ENCODE results near the gene CACNB2.

Gene CACNB2

DNA sequence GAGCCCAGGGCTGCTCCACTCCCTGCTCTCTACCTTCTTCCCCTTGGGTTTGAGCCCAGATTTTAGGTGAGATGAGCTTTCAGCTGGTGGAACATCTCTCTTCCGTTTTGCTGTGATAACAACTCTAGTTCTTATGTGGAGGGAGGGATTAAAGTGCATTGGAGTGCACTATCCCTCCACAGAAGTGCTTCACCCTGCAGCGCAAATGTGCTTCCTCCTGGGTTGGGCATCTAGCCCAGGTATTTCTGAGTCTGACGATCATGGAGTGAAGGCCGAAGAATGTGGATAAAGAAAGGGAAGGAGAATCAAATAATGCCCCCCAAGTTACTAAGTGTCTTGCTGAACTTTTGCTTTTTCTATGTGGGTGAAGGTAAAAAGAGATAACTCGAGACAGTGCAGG, 157.4 kb downstream of the CACNB2 start:
- DNase-seq: no peak

DNA sequence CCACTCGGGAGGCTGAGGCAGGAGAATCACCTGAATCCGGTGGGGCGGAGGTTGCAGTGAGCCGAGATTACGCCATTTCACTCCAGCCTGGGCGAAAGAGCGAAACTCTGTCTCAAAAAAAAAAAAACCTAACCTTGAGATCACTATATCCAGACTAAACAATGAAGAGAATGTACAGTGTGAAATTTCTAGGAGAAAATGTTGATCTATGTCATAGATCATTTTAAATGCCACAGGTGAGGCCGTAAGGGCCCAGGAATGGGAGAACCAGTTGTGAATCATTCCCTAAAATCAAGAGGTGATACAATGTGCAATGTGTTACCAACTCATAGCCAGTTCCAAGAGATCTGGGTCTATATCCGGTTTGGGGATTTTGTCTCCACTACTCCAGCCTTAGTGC, 158.0 kb downstream of the CACNB2 start:
- no peak for DNase-seq

DNA sequence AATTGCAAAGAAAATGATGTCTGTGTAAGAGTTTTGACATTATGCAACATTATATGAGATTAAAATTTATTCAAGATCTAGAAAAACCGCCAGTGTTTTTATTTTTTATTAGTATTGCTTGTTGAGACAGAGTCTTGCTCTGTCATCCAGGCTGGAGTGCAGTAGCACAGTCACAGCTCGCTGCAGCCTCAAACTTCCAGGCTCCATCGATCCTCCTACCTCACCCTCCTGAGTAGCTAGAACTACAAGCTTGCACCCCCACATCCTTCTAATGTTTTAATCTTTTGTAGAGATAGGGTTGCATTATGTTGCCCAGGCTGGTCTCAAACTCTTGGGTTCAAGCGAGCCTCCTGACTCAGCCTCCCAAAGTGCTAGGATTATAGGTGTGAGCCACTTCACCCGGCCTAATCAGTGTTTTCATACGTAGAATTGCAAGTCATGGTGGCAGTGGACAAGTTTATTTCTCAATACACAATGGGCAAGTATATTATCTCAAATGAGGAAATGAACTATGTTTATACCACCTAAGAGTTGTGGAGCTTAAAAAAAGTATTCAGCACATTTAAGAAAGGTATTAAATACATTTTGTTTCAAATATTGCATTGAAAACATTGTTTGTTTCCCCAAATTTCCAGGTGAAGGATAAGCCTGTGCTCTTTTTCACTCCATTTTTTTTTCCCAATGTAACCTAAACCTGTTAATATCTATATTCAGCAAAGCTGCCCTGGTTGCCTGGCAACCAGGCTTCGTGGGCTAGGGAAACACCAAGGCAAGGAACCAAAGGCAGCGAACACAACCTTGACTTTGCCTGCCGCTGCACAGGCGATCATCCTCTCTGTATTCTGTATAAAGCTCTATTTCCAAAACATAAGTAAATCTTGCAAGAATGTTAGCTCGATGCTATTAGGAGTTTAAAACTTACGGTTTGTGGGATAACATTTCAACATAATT, 163.9 kb downstream of the CACNB2 start:
- no peak for DNase-seq

DNA sequence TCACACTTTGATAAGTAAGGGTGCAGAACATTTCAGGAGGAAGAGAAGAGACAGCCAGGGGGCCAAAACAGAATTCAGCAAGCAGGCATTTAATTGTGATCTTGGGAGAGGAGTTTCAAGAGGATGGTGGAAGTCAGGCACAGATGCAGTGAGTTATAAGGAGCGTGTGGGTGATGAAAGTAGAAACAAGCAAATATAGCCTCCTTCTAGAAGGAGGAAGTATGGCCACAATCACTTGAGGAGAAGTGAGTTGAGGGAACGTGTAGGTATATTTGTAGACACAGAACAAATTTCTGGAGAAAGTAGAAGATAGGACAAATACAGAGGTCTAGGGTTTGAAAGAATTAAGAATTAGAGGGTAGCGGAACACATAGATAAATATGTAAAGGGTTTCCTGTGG, 165.8 kb downstream of the CACNB2 start:
- no peak for DNase-seq

DNA sequence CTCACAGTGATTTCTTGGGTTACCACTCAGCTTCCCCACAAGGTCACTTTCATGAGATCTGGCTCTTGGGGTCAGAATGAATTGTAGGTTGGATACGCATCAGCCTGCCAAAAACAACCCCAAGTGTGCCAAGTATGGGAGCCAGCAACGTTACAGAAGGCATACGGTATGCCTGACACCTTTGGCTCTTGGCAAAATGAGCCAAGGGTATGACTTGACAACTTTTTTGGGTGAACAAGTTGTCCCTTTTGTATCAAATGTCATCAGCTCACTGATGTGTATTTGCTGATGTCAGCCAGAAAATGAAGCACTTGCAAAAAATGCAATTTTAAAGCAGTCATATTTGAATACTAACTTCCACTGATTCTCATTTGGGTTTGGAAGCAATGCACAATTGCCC, 168.4 kb downstream of the CACNB2 start:
- DNase-seq: no peak

DNA sequence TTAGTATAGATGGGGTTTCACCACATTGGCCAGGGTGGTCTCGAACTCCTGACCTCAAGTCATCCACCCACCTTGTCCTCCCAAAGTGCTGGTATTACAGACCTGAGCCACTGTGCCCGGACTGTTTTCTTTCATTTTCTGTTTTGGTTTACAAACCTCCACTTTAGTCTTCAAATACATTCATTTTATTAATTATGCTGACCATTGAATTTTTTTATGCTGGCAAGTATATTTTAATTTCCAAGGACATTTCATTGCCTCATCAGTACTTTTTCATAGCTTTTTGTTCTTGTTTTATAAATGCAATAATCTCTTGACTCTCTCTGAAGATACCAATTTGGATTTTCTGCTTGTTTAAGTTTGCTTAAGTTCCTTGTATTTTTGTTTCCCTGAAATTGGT, 170.5 kb downstream of the CACNB2 start:
- no peak for DNase-seq

DNA sequence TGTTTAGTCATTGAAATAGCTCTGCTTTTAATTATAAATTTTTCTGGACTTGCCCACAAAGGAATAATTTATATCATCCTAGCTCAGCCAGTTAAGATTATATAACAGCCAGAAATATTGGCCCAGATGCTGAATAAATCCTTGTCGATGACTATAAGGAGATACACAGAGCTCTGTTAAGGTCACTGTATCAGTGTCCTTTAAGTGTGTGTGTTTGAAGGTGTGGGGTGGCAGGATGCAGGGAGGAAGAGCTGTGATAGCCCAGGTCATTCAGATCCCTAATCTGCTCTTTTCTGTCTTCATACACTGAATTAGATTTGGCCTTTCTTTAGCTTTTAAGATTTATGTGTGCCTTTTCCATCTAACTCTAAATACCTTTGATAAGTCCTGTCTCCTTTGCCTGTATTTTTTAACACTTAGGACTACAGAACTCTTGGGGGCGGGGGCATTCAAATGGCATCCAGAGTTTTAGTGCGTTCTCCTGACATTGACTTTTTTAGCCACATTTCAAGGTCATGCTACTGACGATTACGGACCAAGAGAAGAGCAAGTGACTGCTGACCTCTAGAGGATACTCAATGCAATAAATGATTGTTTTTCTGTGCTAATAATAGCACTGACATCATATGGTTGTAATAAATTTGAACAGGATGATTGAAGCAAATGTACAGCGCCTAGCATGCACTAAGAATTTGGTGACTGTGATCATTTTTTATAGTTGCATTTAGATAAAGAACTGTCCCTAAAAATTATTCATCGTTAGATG, 172.3 kb downstream of the CACNB2 start:
- no peak for DNase-seq

DNA sequence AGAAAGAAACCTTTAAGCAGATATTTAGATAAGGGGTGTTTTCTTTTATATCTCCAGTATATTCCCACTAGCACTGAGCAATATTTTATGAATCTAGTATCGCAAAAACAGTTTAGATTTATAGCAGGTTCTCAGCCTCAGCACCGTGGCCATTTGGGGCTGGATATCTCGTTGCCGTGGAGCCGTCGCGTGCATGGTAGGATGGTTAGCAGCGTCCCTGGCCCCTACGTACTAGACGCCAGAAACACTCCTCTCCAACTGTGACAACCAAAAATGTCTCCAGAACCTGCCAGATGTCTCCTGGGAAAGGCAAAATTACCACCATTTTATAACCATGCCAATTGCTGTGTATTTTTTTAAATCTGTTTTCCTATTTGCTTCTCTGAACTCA, 172.9 kb downstream of the CACNB2 start:
- no peak for DNase-seq

DNA sequence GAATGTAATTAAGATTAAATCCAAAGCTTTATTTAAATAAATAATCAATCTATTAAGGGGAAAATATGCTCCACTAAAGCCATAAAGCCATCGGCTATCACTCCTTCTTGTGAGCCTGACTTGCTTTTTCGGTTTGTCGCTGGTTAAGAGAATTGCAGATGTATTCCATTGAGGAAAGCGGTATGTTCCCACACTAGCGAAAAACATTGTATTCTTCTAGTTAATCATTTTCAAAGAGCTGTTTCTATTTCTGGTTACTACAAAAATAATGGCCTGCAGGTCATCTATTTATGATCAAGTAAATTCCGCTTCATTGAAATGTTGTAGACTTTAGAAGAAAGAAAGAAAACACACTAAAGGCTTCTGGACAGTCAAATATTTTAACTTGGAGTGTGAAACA, 173.4 kb downstream of the CACNB2 start:
- no peak for DNase-seq

DNA sequence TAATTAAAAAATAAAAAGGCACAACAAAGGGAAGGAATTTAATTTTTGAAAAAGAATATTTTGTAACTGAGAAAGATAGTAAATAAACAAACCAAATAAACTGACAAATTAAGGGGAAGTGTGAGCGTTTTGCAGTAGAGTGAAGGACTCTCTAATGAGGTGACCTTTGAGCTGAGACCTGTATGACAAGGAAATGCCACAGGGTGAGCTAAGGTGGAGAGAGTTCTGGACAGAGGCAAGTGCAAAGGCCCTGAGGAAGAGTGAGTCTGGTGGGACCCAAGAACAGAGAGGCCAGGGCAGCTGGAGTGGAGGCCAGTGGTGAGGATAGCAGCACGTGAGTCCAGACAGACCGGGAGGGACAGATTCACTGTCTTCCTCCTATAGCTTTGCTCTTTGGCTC, 179.4 kb downstream of the CACNB2 start:
- no peak for DNase-seq

DNA sequence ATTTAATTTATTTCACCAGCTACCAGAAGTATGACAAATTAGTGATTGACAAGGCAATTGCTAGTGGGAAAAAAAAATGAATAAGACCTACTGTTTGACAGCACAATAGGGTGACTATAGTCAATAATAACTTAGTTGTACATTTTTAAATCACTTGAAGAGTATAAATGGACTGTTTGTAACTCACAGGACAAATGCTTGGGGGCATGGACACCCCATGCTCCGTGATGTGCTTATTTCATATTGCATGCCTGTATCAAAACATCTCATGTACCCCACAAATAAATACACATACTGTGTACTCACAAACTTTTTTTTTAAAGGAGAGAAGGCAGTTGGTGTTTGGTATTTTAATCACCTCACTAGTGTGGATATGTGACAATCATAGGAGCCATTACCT, 181.1 kb downstream of the CACNB2 start:
- DNase-seq: no peak

DNA sequence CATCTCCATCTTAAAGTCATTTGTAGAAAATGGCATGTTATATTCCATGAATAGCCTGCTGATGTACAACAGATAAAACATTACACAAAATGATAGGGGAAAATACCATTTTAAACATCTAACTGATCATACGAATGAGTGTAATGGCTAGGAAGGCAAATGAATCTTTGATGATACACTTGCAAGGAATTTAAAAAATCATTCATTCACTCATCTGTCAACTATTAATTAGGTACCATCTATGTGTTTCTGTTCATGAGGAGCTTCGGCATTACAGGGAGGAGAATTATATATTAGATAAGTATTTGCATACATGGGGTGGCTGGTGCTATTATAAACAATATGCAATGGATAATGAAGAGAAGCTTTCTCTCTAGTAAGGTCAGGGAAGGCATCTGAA, 183.7 kb downstream of the CACNB2 start:
- no peak for DNase-seq

DNA sequence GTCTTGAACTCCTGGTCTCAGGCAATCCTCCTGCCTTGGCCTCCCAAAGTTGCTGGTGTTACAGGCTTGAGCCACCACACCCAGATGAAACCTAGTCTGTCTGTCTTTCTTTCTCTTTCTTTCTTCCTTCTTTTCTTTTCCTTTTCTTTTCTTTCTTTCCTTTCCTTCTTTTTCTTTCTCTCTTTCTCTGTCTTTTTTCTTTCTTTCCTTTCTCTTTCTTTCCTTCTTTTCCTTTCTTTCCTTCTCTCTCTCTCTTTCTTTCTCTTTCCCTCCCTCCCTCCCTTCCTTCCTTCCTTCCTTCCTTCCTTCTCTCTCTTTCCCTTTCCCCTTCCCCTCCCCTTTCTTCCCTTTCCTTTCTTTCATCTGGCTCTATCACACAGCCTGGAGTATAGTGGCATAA, 185.2 kb downstream of the CACNB2 start:
- no peak for DNase-seq

DNA sequence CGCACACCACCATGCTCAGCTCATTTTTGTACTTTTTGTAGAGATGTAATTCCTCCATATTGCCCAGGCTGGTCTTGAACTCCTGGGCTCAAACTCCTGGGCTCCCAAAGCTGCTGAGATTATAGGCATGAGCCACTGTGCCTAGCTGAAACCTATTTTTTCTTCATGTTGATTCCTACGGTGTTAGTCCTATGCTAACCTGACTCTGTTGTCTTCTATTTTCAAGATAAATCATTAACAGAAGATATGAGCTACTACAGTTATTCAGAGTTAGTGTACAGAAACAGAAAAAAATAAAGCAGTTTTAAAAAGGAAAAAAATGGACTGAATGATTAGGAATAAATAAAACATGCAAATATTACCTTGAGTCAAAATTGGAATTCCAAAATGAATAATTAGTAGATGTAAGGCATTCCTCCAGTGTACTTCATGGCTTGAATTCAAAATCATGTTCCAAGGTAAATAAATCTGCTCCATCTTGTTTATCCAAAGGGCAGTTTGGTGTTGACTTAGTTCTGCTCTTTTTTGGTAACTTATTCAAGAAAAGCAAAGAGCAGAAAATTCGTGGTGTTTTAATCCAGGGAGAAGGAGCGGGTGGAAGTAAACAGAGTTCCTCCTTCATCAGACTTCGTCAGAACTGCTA, 185.8 kb downstream of the CACNB2 start:
- no peak for DNase-seq

DNA sequence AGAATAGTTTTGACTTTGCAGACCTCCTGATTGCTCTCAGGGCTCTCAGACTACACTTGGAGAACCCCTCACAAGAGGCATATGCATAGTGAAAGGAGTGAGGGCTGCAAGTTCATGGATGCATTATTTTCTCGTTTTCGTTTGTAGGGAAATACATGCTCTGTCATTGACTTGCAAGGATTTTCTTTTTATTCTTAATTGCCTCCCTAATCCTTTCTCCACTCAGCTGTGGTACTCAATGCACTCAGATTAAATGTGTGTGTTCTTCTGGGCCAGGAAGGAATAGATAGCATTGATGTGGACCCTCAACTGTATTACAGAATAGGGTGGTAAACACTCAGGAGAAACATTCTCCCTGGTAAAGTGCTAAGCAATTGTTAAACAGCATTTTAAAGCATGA, 188.7 kb downstream of the CACNB2 start:
- no peak for DNase-seq

DNA sequence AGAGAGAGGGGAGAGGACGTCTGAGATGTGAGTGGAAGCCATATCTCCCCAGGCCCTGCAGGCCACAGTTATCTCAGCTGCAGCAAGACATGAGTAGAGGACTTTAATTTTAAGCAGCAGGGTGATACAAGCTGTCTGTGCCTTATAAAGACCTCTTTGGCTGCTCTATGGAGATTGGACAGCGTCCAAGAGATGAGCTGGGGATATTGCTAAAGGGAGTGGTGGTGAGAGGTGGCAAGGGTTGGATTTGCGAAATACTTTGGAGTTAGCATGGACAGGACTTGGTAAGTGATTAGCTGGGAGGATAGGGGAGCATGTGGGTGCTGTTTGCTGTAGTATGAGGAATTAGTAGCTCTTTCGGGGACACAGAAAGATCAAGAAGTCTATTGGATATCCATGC, 191.8 kb downstream of the CACNB2 start:
- DNase-seq: no peak

DNA sequence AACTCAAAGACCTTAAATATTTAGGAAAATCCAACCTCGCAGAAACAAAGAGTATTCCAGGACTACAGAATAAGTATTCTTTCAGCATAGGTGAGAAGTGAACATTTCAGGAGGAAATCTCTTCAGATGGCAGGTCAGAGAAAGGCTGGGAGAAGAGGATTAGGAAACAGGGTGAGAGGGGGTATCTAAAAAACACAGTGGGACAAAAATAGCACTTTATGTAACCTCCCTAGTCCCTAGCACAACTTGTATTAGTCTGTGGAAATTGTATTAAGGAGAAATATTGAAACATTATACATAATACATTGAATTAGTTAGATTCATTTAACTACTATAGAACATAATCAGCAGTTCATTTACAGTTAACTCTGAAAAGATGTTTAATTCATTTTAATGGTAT, 192.3 kb downstream of the CACNB2 start:
- no peak for DNase-seq

DNA sequence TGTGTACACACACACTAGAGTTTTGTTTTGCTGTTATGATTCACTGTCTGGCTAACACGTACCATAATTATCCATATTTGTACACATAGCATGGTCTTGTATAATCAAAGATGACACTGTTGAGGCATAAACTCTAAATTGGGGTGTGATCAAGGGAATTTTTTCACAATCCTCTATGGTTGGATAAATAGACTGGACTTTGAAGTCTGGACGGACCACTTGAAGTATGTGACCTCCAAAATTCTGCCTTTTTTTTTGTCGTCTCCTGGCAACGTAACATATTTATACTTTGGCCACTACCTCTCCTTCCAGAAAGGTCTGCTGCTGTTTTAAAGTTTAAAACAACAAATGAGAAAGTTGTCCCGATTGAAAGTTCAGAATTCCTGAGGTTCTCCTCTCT, 193.4 kb downstream of the CACNB2 start:
- DNase-seq: no peak

DNA sequence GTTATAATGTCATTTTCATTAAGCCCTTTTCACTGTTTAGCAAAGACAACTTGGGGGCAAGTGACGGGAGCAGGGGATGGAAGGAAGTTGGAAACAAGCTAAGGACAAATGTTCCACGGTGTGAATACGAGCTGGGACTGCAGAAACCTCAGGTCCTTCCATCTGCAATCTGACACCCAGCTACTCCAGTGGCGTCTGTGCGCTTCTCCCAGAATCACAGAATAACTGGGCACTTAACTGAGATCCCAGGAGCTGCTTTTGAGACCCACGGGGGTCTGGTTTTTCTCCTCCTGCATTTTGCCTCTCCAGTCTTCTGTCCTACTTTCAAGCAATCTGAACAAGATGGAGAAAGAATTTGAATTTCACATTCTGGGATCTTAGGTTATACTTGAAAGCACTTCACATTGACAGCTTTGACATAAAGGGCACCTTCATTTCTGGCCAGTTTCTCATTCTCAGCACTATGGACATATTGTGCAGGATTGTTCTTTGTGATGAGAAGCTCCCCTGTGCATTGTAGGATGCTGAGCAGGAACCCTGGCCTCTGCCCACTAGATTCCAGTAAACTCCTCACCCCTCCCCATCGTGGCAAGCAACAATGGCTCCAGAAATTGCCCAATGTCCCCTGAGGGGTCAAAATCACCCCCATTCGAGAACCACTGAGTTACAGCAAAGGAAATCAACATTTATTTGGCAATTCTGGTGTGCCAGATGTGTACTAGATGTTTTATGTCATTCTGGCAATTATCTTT, 194.1 kb downstream of the CACNB2 start:
- DNase-seq: no peak

DNA sequence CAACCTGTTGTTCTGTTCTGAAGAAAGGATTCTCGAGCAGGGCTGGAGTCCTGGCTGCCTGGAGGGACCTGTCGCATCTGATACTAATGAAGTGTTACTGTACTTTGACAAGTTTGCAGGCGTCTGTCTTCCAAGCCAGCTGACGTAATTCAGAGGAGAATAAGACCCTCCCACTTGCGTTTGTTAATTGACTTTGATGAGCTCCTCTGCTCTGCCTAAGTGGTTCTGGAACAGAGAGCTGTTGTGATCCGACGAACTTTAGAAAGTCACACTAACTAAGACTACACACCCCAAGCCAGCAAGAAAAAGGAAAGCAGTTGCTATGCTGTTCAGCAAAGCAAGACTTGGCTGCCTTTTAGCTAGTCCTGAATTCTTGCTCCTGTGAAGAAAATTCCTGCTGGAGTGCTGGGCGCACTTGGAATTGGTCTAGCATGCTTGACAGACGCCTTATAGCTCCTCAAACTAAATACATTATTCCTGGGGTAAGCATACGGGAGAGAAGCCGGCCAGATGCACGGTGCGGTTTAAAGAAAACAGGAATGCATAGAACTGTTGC, 200.3 kb downstream of the CACNB2 start:
- DNase-seq: no peak

DNA sequence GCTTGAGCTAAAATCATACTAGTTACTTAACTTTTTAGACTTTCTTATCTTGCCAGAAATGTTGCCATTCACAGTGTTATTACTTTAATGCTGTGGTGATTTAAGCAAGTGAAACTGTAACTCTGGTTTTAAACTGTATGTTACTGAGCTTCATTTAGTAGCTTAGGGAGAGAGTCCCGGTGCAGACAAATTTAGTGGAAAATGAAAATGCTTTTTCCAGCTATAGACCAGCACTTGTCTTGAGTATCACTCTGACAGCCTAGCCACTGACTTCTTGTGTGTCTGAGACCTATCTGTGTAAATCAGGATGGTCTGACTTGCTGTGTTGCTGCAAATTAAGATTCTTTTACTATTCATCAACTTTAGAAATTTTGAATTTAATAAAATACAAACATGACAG, 200.8 kb downstream of the CACNB2 start:
- DNase-seq: no peak

DNA sequence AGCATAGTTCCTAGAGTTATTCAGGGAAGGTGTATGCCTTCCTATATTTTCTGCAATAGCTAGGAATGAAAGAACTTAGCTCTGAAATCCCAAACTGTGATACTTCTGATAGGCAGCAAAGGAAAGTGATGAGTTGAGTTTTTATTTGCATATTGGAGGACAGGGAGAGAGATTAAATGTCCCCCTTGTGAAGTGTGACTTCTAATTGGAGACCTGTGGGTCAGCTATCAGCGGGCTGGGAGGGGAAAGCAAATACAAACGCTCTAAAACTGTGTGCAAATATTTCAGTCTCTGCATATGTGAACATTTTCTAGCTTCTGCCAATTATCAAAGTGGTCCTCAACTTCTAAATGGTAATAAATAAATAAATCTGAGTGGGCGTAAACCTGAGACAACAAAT, 203.3 kb downstream of the CACNB2 start:
- DNase-seq: no peak

DNA sequence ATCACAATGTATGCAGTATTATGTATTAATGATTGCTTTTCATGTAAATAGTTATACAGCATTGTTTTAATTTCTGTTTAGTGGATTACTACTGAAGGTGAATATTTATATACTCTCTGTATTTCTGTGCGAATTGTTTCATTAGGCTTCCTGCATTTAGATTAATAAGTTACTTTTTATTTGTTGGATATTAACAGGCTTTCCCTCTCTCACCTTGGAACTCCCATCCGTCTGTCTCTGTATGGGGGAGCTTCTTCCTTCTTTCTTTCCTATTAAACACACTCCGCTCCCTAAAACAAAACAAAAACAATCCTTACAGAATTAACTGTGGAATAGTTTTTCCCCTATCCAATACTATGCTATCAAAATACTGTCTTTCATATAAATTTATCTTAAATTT, 205.1 kb downstream of the CACNB2 start:
- DNase-seq: no peak
